Measurements from ENCODE around the gene CAV2. TPM values are rescaled to one million over a fixed set of nuclear protein-coding genes. Genes with fewer than 3 reads are reported as not detected.

Gene CAV2
- total and polyA plus RNA-seq, 2 of the 8 experiments (the other 6 are each of a cell fraction or from before 2014, with no cell fraction given): 2.8 to 4.7 TPM

DNA sequence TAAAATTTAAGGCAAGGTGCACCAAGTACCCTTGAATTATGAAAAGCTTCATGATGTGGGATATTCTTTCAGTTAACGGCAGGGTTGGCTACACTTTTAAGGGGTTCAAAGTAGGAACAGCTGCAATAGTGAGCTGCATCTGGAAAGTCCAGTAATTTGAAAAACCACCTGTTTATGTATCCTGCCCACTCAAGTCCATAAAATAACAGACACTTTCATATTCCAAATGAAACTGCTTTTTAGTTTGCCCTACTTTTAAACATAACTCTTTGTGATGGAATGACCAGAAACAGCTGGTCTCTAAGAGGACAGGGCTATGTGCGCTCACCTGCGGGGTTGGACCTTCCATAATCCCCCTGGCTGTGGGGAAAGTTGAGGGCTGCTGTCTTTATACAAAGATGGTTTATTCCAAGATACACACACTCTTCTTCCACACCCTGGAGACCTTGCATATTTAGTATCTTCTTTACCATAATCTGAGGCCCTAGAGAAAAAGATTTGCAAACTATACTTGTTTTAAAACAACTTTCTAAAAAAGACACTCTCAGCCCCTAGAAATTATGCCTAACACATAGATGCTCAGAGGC, 32.7 kb downstream of the CAV2 start:
- no peaks in the 10 kb centered on the region for H3K23me2 ChIP-seq (ENCODE audit: low read depth, low read length)
- no peak overlapping the region for H2AK5ac ChIP-seq (ENCODE audit: low read depth, low read length)
- no peak overlapping the region for H3K18ac ChIP-seq (ENCODE audit: extremely low read depth, low read length)
- no peak overlapping the region for H2BK120ac ChIP-seq (replicated peaks; ENCODE audit: low read depth, low read length)
- CTCF ChIA-PET (ENCODE audit: partially characterized antibody): interaction anchor here (0.6 kb wide), 1 partner anchor 427 kb away, joined by 3 read pairs; no protein-coding TSS in a partner anchor
- H3K56ac ChIP-seq (replicated peaks; ENCODE audit: insufficient read length, low read depth, low read length): no peak overlapping the region
- H4K91ac ChIP-seq (replicated peaks; ENCODE audit: insufficient read length, low read length): no peak overlapping the region
- peaks cover 0 to 2% (median 0%) of the 10 kb centered on the region in 4 experiments; a peak in 2 of 7 replicates for H3K4me1 ChIP-seq (replicated peaks in 1 of 4; ENCODE audit: control insufficient read depth in 3 of 4, insufficient read depth in 4 of 4, low read length in 3 of 4)
- FAIRE-seq (no peak), DNase-seq (ENCODE audit: low read depth in 1 of 2, low spot score in 2 of 2) (no peak)
- no peak overlapping the region for H2BK5ac ChIP-seq (ENCODE audit: low read depth, low read length)
- no peak overlapping the region for H4K8ac ChIP-seq (ENCODE audit: extremely low read depth, insufficient read depth, low read length)
- no peak overlapping the region for H3K4ac ChIP-seq (replicated peaks; ENCODE audit: insufficient read length, low read depth, low read length)
- no peaks in the 10 kb centered on the region for H3K9me3 ChIP-seq (ENCODE audit: insufficient read depth in 2 of 2, low read depth in 1 of 2, low read length in 1 of 2)
- H2AFZ ChIP-seq (ENCODE audit: low read length): no peak overlapping the region
- POLR2A ChIA-PET (ENCODE audit: partially characterized antibody): no interaction called here
- peaks cover 0 to 2% (median under 1%) of the 10 kb centered on the region in 4 experiments; a peak in 4 of 7 replicates for H3K27me3 ChIP-seq (replicated peaks in 1 of 4; ENCODE audit: control insufficient read depth in 3 of 4, extremely low read depth in 1 of 4, insufficient read depth in 3 of 4, low read length in 3 of 4)
- no peaks in the 10 kb centered on the region for H4K20me1 ChIP-seq (replicated peaks in 1 of 2; ENCODE audit: control insufficient read depth in 1 of 2, insufficient read depth in 2 of 2, low read length in 2 of 2)
- H3K79me1 ChIP-seq (ENCODE audit: low read depth, low read length): no peaks in the 10 kb centered on the region; the same call in 1 of the 2 replicates
- no peaks in the 10 kb centered on the region for H3K79me2 ChIP-seq (ENCODE audit: control insufficient read depth in 1 of 2, insufficient read depth in 2 of 2, low read length in 2 of 2)
- no peak overlapping the region for H3K23ac ChIP-seq (ENCODE audit: insufficient read length)
- H3K9ac ChIP-seq (replicated peaks in 1 of 4; ENCODE audit: extremely low read depth in 1 of 4, low read depth in 3 of 4, low read length in 3 of 4): no peak overlapping the region
- H3K4me3 ChIP-seq (ENCODE audit: extremely low read depth in 1 of 4, insufficient read depth in 2 of 4, low read depth in 3 of 4, low read length in 4 of 4): no peak overlapping the region
- no peak overlapping the region for H2BK20ac ChIP-seq (ENCODE audit: low read length)
- H3K27ac ChIP-seq (ENCODE audit: low read depth, low read length): no peak overlapping the region
- H3K4me2 ChIP-seq (ENCODE audit: insufficient read depth in 1 of 2, low read depth in 2 of 2, low read length in 2 of 2): no peak overlapping the region
- no peak overlapping the region for H4K5ac ChIP-seq (ENCODE audit: insufficient read length, low read depth, low read length)
- no peak overlapping the region for H2BK12ac ChIP-seq (ENCODE audit: low read depth, low read length)
- no peak for TF ChIP-seq JUND (IDR thresholded peaks at IDR 0.05; ENCODE audit: low read length)
- TF ChIP-seq ASH2L (IDR thresholded peaks at IDR 0.05; ENCODE audit: low read length): no peak
- no peak for TF ChIP-seq RBBP5 (IDR thresholded peaks at IDR 0.05; ENCODE audit: borderline replicate concordance, low read depth, low read length)
- TF ChIP-seq SUZ12 (IDR thresholded peaks at IDR 0.05; ENCODE audit: low read length): no peak
- no peak for TF ChIP-seq RNF2 (IDR thresholded peaks at IDR 0.05; ENCODE audit: borderline replicate concordance, low read depth, low read length, missing control alignments, poor library complexity, severe bottlenecking)
- no peak overlapping the region for H2BK15ac ChIP-seq (ENCODE audit: low read length)
- 92% methylated on average over 3 of the region's 3 CpGs; no CpG with 5 or more reads in 1 of the 2 experiments for WGBS, 2 experiments (ENCODE audit: extremely low coverage in 1 of 2, insufficient coverage in 1 of 2, insufficient read length in 1 of 2, insufficient replicate concordance in 2 of 2, low coverage in 1 of 2, low lambda C conversion rate in 2 of 2, missing lambda C conversion rate in 1 of 2)
- H3K36me3 ChIP-seq (ENCODE audit: control insufficient read depth in 2 of 4, insufficient read depth in 4 of 4, low read length in 3 of 4): no peaks in the 10 kb centered on the region
- H3K14ac ChIP-seq (ENCODE audit: insufficient read length): no peak overlapping the region
